Dendritic cell treated with granulocyte-macrophage colony-stimulating factor and Interleukin-4, amounts not matched to agents 40 ng/mL and 50 ng/mL, for 4 days (primary cell): ENCODE measurements around the gene KIF9.
"Not testable (repeated sequence)": the region's sequence is repeated elsewhere in the genome, so short reads cannot be mapped to it uniquely, and the experiment has no call there.

ENCODE experiments used
- H3K27ac Mint-ChIP-seq: one replicate; pipeline ENCODE4 v1.8.0; 2022; ENCODE audit warnings: mild to moderate bottlenecking, mixed read lengths
- H3K27me3 Mint-ChIP-seq: one replicate; pipeline ENCODE4 v1.8.0; 2022; ENCODE audit warnings: mild to moderate bottlenecking, mixed read lengths
- H3K36me3 Mint-ChIP-seq: one replicate; pipeline ENCODE4 v1.8.0; 2022; ENCODE audit warnings: low read depth, mixed read lengths
- H3K4me1 Mint-ChIP-seq: one replicate; pipeline ENCODE4 v1.8.0; 2022; ENCODE audit warnings: low read depth, mixed read lengths
- H3K4me3 Mint-ChIP-seq: one replicate; pipeline ENCODE4 v1.8.0; 2022; ENCODE audit warnings: mild to moderate bottlenecking, moderate library complexity, mixed read lengths
- H3K9me3 Mint-ChIP-seq: one replicate; pipeline ENCODE4 v1.8.0; 2022; ENCODE audit warnings: mixed read lengths
- intact Hi-C: fragments of 100-400 bp; cut with micrococcal nuclease; formaldehyde crosslinking; loops from one replicate; pipeline ENCODE4 v1.15.0; 2022

KIF9 gene

GRCh38 chr3:47210863-47211405, 71.7 kb downstream of the KIF9 start:
- Mint-ChIP-seq H3K4me1 (no peaks in the 10 kb centered on the region), H3K4me3 (no peak overlapping the region), H3K36me3 (no peaks in the 10 kb centered on the region), H3K27me3 (no peaks in the 10 kb centered on the region), H3K27ac (no peak overlapping the region), H3K9me3 (no peaks in the 10 kb centered on the region)
- intact Hi-C loops: no loop called here

- H3K4me1 Mint-ChIP-seq, H3K27ac Mint-ChIP-seq, H3K27me3 Mint-ChIP-seq, H3K9me3 Mint-ChIP-seq, H3K4me3 Mint-ChIP-seq, intact Hi-C loops, H3K36me3 Mint-ChIP-seq: not testable (repeated sequence)
Observed at GRCh38 chr3:47206022-47206421, 76.6 kb downstream of the KIF9 start.

- Mint-ChIP-seq H3K9me3 (no peaks in the 10 kb centered on the region), H3K27me3 (no peaks in the 10 kb centered on the region), H3K4me3 (no peak overlapping the region), H3K27ac (no peak overlapping the region), H3K36me3 (no peaks in the 10 kb centered on the region), H3K4me1 (no peaks in the 10 kb centered on the region)
- intact Hi-C loops: no loop called here
Observed at GRCh38 chr3:47204875-47205274, 77.7 kb downstream of the KIF9 start.

GRCh38 chr3:47202542-47202941, 80.1 kb downstream of the KIF9 start:
- no peaks in the 10 kb centered on the region for H3K36me3 Mint-ChIP-seq
- H3K4me1 Mint-ChIP-seq: no peaks in the 10 kb centered on the region
- H3K27ac Mint-ChIP-seq: no peak overlapping the region
- H3K9me3 Mint-ChIP-seq: no peaks in the 10 kb centered on the region
- no peaks in the 10 kb centered on the region for H3K27me3 Mint-ChIP-seq
- H3K4me3 Mint-ChIP-seq: no peak overlapping the region
- intact Hi-C loops: no loop called here

- intact Hi-C loops: no loop called here
- no peaks in the 10 kb centered on the region for H3K9me3 Mint-ChIP-seq
- H3K27ac Mint-ChIP-seq: no peak overlapping the region
Observed at GRCh38 chr3:47197287-47197686, 85.3 kb downstream of the KIF9 start.

GRCh38 chr3:47194994-47195393, 87.6 kb downstream of the KIF9 start:
- no peaks in the 10 kb centered on the region for H3K4me1 Mint-ChIP-seq
- intact Hi-C loops: no loop called here
- no peak overlapping the region for H3K27ac Mint-ChIP-seq
- H3K27me3 Mint-ChIP-seq: no peaks in the 10 kb centered on the region
- no peak overlapping the region for H3K4me3 Mint-ChIP-seq
- H3K9me3 Mint-ChIP-seq: no peaks in the 10 kb centered on the region
- H3K36me3 Mint-ChIP-seq: no peaks in the 10 kb centered on the region

More at GRCh38 chr3:47197287-47197686, 85.3 kb downstream of the KIF9 start:
- Mint-ChIP-seq H3K4me1 (no peaks in the 10 kb centered on the region), H3K36me3 (no peaks in the 10 kb centered on the region), H3K4me3 (no peak overlapping the region), H3K27me3 (no peaks in the 10 kb centered on the region)

GRCh38 chr3:47193871-47194859, 88.4 kb downstream of the KIF9 start:
- Mint-ChIP-seq H3K4me1 (no peaks in the 10 kb centered on the region), H3K4me3 (no peak overlapping the region), H3K36me3 (no peaks in the 10 kb centered on the region), H3K27me3 (no peaks in the 10 kb centered on the region), H3K9me3 (no peaks in the 10 kb centered on the region), H3K27ac (no peak overlapping the region)
- intact Hi-C loops: no loop called here

- intact Hi-C loops: no loop called here
- Mint-ChIP-seq H3K27ac (no peak overlapping the region), H3K9me3 (no peaks in the 10 kb centered on the region), H3K27me3 (no peaks in the 10 kb centered on the region), H3K4me1 (no peaks in the 10 kb centered on the region), H3K36me3 (peaks cover 8% of the 10 kb centered on the region), H3K4me3 (no peak overlapping the region)
Observed at GRCh38 chr3:47186285-47186684, 96.3 kb downstream of the KIF9 start.

GRCh38 chr3:47181685-47182084, 100.9 kb downstream of the KIF9 start:
- H3K36me3 Mint-ChIP-seq: peaks cover 20% of the 10 kb centered on the region
- intact Hi-C loops, H3K27ac Mint-ChIP-seq, H3K9me3 Mint-ChIP-seq, H3K27me3 Mint-ChIP-seq, H3K4me1 Mint-ChIP-seq, H3K4me3 Mint-ChIP-seq: not testable (repeated sequence)

- H3K27me3 Mint-ChIP-seq, H3K9me3 Mint-ChIP-seq, intact Hi-C loops, H3K27ac Mint-ChIP-seq, H3K4me1 Mint-ChIP-seq, H3K4me3 Mint-ChIP-seq: not testable (repeated sequence)
- peaks cover 22% of the 10 kb centered on the region for H3K36me3 Mint-ChIP-seq
Observed at GRCh38 chr3:47180011-47180410, 102.6 kb downstream of the KIF9 start.
